ENCODE data around the gene NOL4L.

NOL4L gene

GRCh38 chr20:32526125-32526524 is 59.0 kb downstream of the NOL4L start:
- H3K27me3 ChIP-seq (ENCODE audit: insufficient read depth, poor library complexity, severe bottlenecking) = no peaks in the 10 kb centered on the region
- no peak overlapping the region for H3K4me3 ChIP-seq (replicated peaks; ENCODE audit: insufficient read depth, low read length)
- DNase-seq (ENCODE audit: low read depth in 1 of 2, low spot score in 1 of 2) = no peak
- H3K27ac ChIP-seq (replicated peaks) = no peak overlapping the region
- no peak for TF ChIP-seq REST (IDR thresholded peaks at IDR 0.05; ENCODE audit: insufficient replicate concordance, low read depth)
- no peak for TF ChIP-seq SPI1 (IDR thresholded peaks at IDR 0.05; ENCODE audit: borderline replicate concordance, low read depth)
- TF ChIP-seq GABPA (IDR thresholded peaks at IDR 0.05; ENCODE audit: low read depth) = no peak
- TF ChIP-seq, protein P1, sequence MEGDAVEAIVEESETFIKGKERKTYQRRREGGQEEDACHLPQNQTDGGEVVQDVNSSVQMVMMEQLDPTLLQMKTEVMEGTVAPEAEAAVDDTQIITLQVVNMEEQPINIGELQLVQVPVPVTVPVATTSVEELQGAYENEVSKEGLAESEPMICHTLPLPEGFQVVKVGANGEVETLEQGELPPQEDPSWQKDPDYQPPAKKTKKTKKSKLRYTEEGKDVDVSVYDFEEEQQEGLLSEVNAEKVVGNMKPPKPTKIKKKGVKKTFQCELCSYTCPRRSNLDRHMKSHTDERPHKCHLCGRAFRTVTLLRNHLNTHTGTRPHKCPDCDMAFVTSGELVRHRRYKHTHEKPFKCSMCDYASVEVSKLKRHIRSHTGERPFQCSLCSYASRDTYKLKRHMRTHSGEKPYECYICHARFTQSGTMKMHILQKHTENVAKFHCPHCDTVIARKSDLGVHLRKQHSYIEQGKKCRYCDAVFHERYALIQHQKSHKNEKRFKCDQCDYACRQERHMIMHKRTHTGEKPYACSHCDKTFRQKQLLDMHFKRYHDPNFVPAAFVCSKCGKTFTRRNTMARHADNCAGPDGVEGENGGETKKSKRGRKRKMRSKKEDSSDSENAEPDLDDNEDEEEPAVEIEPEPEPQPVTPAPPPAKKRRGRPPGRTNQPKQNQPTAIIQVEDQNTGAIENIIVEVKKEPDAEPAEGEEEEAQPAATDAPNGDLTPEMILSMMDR (IDR thresholded peaks at IDR 0.05; ENCODE audit: insufficient read depth, low read length) = no peak
- TF ChIP-seq POLR2AphosphoS5 (IDR thresholded peaks at IDR 0.05; ENCODE audit: low read depth) = no peak

DNA sequence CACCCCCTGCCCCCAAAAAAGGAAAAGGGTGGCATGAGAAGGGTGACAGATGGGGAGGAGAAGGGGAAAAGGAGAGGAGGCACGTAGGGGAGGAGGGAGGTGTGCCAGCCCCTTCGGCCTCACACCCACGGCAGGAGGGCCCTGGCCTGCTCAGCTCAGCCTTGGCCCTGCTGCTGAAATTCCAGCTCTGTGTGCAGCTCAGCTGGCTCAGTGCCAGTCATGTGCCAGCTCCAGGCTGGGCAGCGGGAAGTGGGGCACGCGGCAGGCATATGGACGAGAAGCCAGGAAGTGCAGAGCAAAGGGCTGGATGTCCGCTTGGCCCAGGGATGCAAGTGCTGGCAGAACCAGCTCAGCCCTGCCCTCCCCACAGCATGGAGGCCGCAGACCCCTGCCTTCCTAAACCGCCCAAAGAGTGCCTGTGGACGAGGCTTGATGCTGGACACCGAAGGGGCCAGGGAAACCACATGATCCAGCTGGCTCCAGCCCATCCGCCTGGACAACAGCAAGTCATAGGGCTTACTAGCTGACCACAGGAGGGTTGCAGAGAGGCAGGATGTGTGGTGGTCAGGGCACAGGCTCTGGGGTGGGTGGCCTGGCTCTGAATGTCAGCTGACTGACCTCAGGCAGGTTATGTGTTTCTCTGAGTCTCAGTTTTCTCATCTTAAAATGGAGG is 60.2 kb downstream of the NOL4L start:
- Histone ChIP-seq H3K4me3 (replicated peaks; ENCODE audit: insufficient read depth, low read length) (no peak overlapping the region), H3K27me3 (ENCODE audit: insufficient read depth, poor library complexity, severe bottlenecking) (no peaks in the 10 kb centered on the region), H3K27ac (replicated peaks) (no peak overlapping the region)
- TF ChIP-seq REST (IDR thresholded peaks at IDR 0.05; ENCODE audit: insufficient replicate concordance, low read depth) (no peak), SPI1 (IDR thresholded peaks at IDR 0.05; ENCODE audit: borderline replicate concordance, low read depth) (no peak), GABPA (IDR thresholded peaks at IDR 0.05; ENCODE audit: low read depth) (no peak), POLR2AphosphoS5 (IDR thresholded peaks at IDR 0.05; ENCODE audit: low read depth) (no peak)
- TF ChIP-seq, protein P1 (IDR thresholded peaks at IDR 0.05; ENCODE audit: insufficient read depth, low read length) = no peak
- no peak for DNase-seq (ENCODE audit: low read depth in 1 of 2, low spot score in 1 of 2)

DNA sequence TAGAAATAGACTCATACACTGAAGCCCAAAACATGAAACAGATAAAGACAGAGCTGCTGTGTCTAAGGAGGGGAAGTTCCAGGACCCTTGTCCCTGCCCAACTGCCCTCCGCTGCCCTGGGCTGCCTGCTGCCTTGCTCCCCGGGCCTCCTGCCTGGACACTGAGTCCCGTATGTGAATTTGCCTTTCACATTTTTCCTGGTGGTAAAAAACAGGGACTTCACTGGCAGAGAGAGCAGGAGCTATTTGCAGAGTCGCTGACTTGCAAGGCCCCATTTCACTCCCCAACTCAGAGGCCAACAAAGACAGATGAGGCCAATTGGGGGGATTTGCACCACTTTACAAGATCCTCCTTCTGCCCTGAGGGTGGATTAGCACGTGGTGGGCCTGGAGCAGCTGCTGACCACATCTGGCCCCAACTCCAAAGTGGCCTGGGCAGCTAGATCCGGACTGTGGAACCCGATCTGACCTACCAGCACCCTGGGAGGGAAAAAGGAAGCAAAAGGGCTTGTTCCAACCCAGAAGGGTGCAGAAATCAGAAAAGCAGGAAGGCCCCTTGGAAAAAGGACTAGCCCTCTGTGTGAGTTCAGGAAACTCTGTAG is 61.4 kb downstream of the NOL4L start:
- DNase-seq (ENCODE audit: low read depth in 1 of 2, low spot score in 1 of 2) = no peak
- Histone ChIP-seq H3K27me3 (ENCODE audit: insufficient read depth, poor library complexity, severe bottlenecking) (no peaks in the 10 kb centered on the region), H3K27ac (replicated peaks) (no peak overlapping the region), H3K4me3 (replicated peaks; ENCODE audit: insufficient read depth, low read length) (no peak overlapping the region)
- TF ChIP-seq REST (IDR thresholded peaks at IDR 0.05; ENCODE audit: insufficient replicate concordance, low read depth) (no peak), POLR2AphosphoS5 (IDR thresholded peaks at IDR 0.05; ENCODE audit: low read depth) (no peak), GABPA (IDR thresholded peaks at IDR 0.05; ENCODE audit: low read depth) (no peak), SPI1 (IDR thresholded peaks at IDR 0.05; ENCODE audit: borderline replicate concordance, low read depth) (no peak)

All from HL-60 (cell line).